K562 (cell line): ENCODE results near the gene CTDSP2. TPM values are rescaled to one million over a fixed set of nuclear protein-coding genes. Genes with fewer than 3 reads are reported as not detected.

ENCODE experiments used
- CTBP1 ChIP-seq: fragments of 450-650 bp; IDR thresholded peaks from 2 replicates; pipeline ENCODE4 v1.6.1; 2016; ENCODE audit warnings: borderline replicate concordance
- ESRRA ChIP-seq: fragments of 450-650 bp; IDR thresholded peaks from 2 replicates; pipeline ENCODE4 v1.6.1; 2014; ENCODE audit warnings: low read depth, mild to moderate bottlenecking, moderate library complexity, borderline replicate concordance
- FOXK2 ChIP-seq, 2 experiments: fragments of 450-650 bp; IDR thresholded peaks in 1 of 2; conservative IDR thresholded peaks in 1 of 2; 2 replicates each; pipeline ENCODE4 v1.6.1; 2016; ENCODE audit warnings: low read depth in 2 of 2, mild to moderate bottlenecking in 1 of 2
- POLR2G ChIP-seq: fragments of 200-400 bp; formaldehyde crosslinking; IDR thresholded peaks from 2 replicates; pipeline ENCODE4 v1.6.1; 2017; ENCODE audit warnings: low read depth, mild to moderate bottlenecking, antibody characterized with exemption, low read length, moderate library complexity
- TSHZ1 ChIP-seq: fragments of 250-450 bp; sonication (Bioruptor Pico); IDR thresholded peaks from 2 replicates; pipeline ENCODE4 v1.4.0; 2020; ENCODE audit warnings: mild to moderate bottlenecking, moderate library complexity
- ZNF583 ChIP-seq: fragments of 250-450 bp; sonication (Bioruptor Pico); IDR thresholded peaks from 2 replicates; pipeline ENCODE4 v1.4.0; 2020
- polyA plus RNA-seq, 8 experiments: library from polyadenylated mRNA; depleted of rRNA in 4 of 8; stranded (reverse) in 5 of 8; unstranded in 3 of 8; fragments of >200 nt; fragmentation: Nextera tagmentation in 2 of 8; fragmentation: Illumina TruSeq in 1 of 8; extraction: Ambion mirVana in 2 of 8; extraction: Trizol in 1 of 8; gene quantifications; 2 replicates each; pipeline versions ENCODE4 v1.2.1 to v1.2.3, GENCODE V29; 2011 to 2014; ENCODE audit warnings: inconsistent platforms in 1 of 8, missing spikeins in 1 of 8
- total RNA-seq, 7 experiments: library from RNA; depleted of rRNA in 6 of 7; stranded (reverse); fragments of >200 nt in 6 of 7; fragmentation: Illumina TruSeq in 2 of 7; extraction: Trizol in 2 of 7; gene quantifications; 2 replicates each; pipeline versions ENCODE4 v1.2.1 to v1.2.3, GENCODE V29; 2011 to 2021; ENCODE audit warnings: low replicate concordance in 1 of 7
- TF ChIP-seq, protein P1 (sequence below): fragments of 250-450 bp; sonication (Bioruptor Pico); IDR thresholded peaks from 2 replicates; pipeline ENCODE4 v1.4.0; 2020

The CTDSP2 gene
- total and polyA plus RNA-seq, 9 of the 15 experiments (the other 6 are each of a cell fraction or from before 2014, with no cell fraction given): 20.4 to 108 (median 47.7) TPM

DNA sequence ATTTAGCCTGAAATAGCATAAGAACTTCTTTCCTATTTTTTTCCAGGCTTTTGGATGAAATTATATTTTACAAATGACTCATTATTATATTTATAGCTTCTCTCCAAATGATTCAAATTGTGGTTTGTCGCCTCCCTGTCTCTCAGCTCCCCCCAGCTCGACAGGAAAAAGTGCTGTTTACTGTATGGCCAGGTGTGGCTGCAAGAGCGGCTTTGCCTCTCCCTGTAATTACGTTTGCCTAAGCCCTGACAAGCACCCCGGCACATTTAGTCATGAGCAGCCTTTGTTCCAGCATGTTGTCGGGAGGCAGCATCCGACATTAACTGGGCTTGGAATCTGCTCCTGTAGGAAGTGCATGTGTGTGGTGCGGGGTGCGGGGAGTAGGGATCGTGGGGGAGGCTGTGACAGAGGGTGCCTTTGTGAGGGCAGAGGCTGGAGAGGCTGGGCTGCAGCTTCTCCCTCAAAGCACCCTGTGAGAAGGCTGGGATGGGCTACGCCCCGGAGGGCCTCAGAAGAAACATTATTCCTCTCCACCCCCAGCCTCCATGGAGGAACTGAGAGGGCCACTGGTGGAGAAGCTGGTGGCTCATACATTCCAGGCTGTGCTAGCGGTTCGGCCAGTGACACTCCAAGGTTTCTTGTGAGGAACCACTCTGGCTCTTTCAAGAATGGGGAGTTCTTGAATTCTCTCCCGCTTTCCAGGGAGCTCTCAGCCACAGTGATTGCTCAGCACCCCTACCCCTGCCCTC lies 42.1 kb upstream of the CTDSP2 start (continued):
- TF ChIP-seq TSHZ1: no peak
- no peak for TF ChIP-seq ESRRA
- no peak for TF ChIP-seq ZNF583
- TF ChIP-seq CTBP1: no peak
- TF ChIP-seq, protein P1, sequence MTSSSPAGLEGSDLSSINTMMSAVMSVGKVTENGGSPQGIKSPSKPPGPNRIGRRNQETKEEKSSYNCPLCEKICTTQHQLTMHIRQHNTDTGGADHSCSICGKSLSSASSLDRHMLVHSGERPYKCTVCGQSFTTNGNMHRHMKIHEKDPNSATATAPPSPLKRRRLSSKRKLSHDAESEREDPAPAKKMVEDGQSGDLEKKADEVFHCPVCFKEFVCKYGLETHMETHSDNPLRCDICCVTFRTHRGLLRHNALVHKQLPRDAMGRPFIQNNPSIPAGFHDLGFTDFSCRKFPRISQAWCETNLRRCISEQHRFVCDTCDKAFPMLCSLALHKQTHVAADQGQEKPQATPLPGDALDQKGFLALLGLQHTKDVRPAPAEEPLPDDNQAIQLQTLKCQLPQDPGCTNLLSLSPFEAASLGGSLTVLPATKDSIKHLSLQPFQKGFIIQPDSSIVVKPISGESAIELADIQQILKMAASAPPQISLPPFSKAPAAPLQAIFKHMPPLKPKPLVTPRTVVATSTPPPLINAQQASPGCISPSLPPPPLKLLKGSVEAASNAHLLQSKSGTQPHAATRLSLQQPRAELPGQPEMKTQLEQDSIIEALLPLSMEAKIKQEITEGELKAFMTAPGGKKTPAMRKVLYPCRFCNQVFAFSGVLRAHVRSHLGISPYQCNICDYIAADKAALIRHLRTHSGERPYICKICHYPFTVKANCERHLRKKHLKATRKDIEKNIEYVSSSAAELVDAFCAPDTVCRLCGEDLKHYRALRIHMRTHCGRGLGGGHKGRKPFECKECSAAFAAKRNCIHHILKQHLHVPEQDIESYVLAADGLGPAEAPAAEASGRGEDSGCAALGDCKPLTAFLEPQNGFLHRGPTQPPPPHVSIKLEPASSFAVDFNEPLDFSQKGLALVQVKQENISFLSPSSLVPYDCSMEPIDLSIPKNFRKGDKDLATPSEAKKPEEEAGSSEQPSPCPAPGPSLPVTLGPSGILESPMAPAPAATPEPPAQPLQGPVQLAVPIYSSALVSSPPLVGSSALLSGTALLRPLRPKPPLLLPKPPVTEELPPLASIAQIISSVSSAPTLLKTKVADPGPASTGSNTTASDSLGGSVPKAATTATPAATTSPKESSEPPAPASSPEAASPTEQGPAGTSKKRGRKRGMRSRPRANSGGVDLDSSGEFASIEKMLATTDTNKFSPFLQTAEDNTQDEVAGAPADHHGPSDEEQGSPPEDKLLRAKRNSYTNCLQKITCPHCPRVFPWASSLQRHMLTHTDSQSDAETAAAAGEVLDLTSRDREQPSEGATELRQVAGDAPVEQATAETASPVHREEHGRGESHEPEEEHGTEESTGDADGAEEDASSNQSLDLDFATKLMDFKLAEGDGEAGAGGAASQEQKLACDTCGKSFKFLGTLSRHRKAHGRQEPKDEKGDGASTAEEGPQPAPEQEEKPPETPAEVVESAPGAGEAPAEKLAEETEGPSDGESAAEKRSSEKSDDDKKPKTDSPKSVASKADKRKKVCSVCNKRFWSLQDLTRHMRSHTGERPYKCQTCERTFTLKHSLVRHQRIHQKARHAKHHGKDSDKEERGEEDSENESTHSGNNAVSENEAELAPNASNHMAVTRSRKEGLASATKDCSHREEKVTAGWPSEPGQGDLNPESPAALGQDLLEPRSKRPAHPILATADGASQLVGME (CRISPR knock-in tag): no peak
- TF ChIP-seq FOXK2 (conservative IDR thresholded peaks at IDR 0.05 in 1 of 2, IDR thresholded peaks at IDR 0.05 in 1 of 2; ENCODE audit: low read depth in 2 of 2): 0 out of 4 replicates have a peak, but pooled peaks of 1 of the 2 experiments have one; percentile 18
- no peak for TF ChIP-seq POLR2G
